ENCODE results near the gene PRRX1.

PRRX1 gene

GRCh38 chr1:170692866-170693575 is 29.1 kb downstream of the PRRX1 start:
- H3K4me3 ChIP-seq (ENCODE audit: low read depth, low read length) = no peak overlapping the region

GRCh38 chr1:170694172-170694926 is 30.4 kb downstream of the PRRX1 start:
- H3K4me3 ChIP-seq (ENCODE audit: low read depth, low read length) = no peak overlapping the region
- no peak for TF ChIP-seq CTCF (IDR thresholded peaks at IDR 0.05; ENCODE audit: low read depth, low read length)

More at GRCh38 chr1:170692866-170693575, 29.1 kb downstream of the PRRX1 start:
- no peak for TF ChIP-seq CTCF (IDR thresholded peaks at IDR 0.05; ENCODE audit: low read depth, low read length)

- H3K4me3 ChIP-seq (ENCODE audit: low read depth, low read length) = no peak overlapping the region
- no peak for TF ChIP-seq CTCF (IDR thresholded peaks at IDR 0.05; ENCODE audit: low read depth, low read length)
Measured at GRCh38 chr1:170695955-170696590, 32.1 kb downstream of the PRRX1 start.

- H3K4me3 ChIP-seq (ENCODE audit: low read depth, low read length) = no peak overlapping the region
- TF ChIP-seq CTCF (IDR thresholded peaks at IDR 0.05; ENCODE audit: low read depth, low read length) = no peak
Measured at GRCh38 chr1:170696591-170697290, 32.8 kb downstream of the PRRX1 start.

- H3K4me3 ChIP-seq (ENCODE audit: low read depth, low read length) = no peak overlapping the region
- TF ChIP-seq CTCF (IDR thresholded peaks at IDR 0.05; ENCODE audit: low read depth, low read length) = no peak
Measured at GRCh38 chr1:170697316-170697715, 33.4 kb downstream of the PRRX1 start.

- no peak overlapping the region for H3K4me3 ChIP-seq (ENCODE audit: low read depth, low read length)
- no peak for TF ChIP-seq CTCF (IDR thresholded peaks at IDR 0.05; ENCODE audit: low read depth, low read length)
Measured at GRCh38 chr1:170698301-170699275, 34.7 kb downstream of the PRRX1 start.
